ENCODE results near the gene RASGRP2. TPM values are rescaled to one million over a fixed set of nuclear protein-coding genes. Genes with fewer than 3 reads are reported as not detected.

The RASGRP2 gene
- 0.19 TPM in 1 of 2 replicates, not detected in the other for total RNA-seq

GRCh38 chr11:64743591-64744543 lies at the start of gene RASGRP2:
RASGRP2 (minus strand) TSS chr11:64744142; CDS start chr11:64742866, 1,276 bp downstream.

GRCh38 chr11:64778473-64779298 lies 34.7 kb upstream of the RASGRP2 start, which contains the start of gene SF1:
SF1 (minus strand) TSS chr11:64778542; CDS start chr11:64778392, 150 bp downstream.

GRCh38 chr11:64759722-64760719 lies 16.1 kb upstream of the RASGRP2 start, which contains the start of gene PYGM:
PYGM (minus strand) TSS chr11:64759974; CDS start chr11:64759898, 76 bp downstream.

GRCh38 chr11:64723117-64723906 lies 20.6 kb downstream of the RASGRP2 start, which contains the start of gene NRXN2:
NRXN2 (minus strand) TSS chr11:64723197; CDS start chr11:64713699, 9,498 bp downstream.

Other genes with a start within 250 kb of the RASGRP2 start
- gene SLC22A11, start 188.2 kb downstream of the RASGRP2 start, total RNA-seq: not detected in 2 replicates
- not detected in 2 replicates for gene SLC22A12, start 152.9 kb downstream of the RASGRP2 start, total RNA-seq
- gene NRXN2, start 20.9 kb downstream of the RASGRP2 start, total RNA-seq: 27.3 and 30.3 TPM in 2 replicates
- gene PYGM, start 15.8 kb upstream of the RASGRP2 start, total RNA-seq: 1.3 and 1.4 TPM in 2 replicates
- gene SF1, start 34.4 kb upstream of the RASGRP2 start, total RNA-seq: 70.8 and 88.3 TPM in 2 replicates
- gene MAP4K2, start 59.1 kb upstream of the RASGRP2 start, total RNA-seq: 8.5 and 8.9 TPM in 2 replicates
- gene MEN1, start 66.4 kb upstream of the RASGRP2 start, total RNA-seq: 8.6 and 9.3 TPM in 2 replicates
- 0.25 and 0.26 TPM in 2 replicates for gene CDC42BPG, start 100.5 kb upstream of the RASGRP2 start, total RNA-seq
- gene EHD1, start 134.5 kb upstream of the RASGRP2 start, total RNA-seq: 104 and 110 TPM in 2 replicates
- 7.8 and 8.1 TPM in 2 replicates for gene ATG2A, start 173.1 kb upstream of the RASGRP2 start, total RNA-seq
- 10.3 and 11.6 TPM in 2 replicates for gene PPP2R5B, start 180.5 kb upstream of the RASGRP2 start, total RNA-seq
- gene GPHA2, start 191.8 kb upstream of the RASGRP2 start, total RNA-seq: not detected in 2 replicates
- not detected in 2 replicates for gene MAJIN, start 228.0 kb upstream of the RASGRP2 start, total RNA-seq

Data from aortic smooth muscle cell (primary cell).